ENCODE measurements around the gene SRCIN1.
"Not testable (repeated sequence)": the region's sequence is repeated elsewhere in the genome, so short reads cannot be mapped to it uniquely, and the experiment has no call there.

SRCIN1 gene

DNA sequence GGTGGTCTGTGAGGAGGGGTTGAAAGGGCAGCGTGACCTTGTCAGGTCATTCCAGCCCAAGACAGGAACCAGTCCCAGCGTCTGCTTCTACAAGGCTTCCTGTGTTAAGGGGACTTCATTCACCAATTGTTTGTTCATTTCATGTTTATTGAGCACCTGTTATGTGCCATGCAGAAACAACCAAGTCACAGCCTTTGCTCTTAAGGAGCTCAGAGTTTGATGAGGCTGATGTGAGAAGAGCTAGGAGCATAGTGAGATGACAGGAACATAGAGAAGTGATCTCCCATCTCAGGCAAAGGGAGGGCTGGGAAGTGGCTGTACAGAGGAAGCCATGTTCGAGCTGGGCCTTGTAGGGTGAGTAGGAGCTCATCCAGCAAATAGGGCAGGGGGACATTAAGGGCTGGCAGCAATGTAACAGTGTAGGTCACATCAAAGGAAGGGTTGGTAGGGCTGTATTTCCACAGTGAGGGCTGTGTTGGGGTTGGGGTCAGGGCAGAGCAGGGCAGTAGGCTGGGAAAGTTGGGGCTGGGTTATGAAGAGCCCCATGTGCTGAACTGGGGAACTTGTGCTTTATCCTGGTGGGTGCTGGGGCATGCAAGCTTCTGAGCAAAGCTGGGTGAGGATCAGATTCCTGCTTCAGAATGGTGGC, 97.7 kb downstream of the SRCIN1 start:
- DNase-seq, result no peak

DNA sequence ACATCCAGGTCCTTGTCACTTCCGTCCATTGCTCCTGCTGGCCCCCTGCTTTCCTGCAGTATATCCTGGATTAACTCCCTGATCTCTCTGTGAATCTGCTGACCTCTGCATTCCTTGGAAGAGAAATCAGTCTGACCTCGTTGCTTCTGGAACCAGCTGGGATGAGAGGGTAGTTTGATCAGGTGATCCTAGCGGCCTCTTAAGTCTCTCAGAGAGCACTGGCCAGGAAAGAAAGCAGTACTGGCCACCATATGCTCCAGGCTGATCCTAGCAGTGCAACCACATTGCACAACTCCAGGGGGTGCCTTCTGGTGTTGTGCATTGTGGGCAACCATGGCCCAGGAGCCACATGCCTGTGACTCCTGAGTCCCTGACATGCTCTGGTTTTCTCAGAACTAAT, 98.3 kb downstream of the SRCIN1 start:
- DNase-seq, result no peak

DNA sequence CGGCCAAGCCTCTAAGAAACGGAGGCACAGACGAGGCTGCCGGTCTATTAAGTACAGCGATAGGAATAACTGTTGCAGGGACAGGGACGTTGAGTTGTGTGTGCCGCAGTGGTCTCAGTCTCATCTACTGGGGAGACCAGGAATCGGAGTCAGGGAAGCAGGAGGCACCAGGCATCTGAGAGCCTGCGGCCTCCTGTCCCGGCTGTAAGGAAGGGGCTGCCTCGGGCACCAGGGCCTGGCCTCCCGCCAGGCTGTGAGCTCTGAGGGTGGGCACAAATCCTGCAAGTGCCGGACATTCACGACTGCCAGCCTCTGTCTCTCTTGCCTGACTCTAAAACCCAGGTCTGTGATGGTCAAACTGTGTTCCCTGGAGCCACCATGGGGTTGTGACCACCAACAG, 101.5 kb downstream of the SRCIN1 start:
- DNase-seq, result no peak

DNA sequence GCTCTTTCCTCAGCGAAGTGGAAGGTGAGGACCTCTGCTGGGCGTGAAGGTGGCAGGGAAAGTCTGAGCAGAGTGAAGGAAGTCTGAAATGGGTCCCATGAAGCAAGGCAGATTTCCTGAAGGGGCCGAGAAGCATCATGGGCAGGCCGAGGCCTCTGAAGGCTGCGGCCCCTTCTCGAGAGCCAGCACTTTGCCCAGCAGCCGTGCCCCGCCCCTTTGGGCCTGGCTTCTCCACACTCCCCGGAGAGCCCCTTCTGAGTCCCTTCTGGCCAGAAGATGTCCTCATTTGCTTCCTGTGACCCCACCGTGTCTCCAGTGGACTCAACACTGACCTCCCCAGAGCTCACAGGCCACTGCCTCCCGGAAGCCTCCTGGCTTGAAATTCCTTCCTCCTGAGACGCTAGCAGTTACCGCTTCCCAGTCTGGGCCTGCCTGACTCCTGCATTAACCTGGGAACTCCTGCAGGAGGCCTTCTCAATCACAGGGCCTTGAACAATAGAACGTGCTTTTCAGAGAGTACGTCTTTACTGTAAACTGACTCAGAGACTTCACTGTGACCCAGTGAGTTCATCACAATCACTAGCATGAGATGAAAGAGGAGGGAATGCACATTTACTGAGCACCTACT, 102.4 kb downstream of the SRCIN1 start:
- not testable (repeated sequence) for DNase-seq

DNA sequence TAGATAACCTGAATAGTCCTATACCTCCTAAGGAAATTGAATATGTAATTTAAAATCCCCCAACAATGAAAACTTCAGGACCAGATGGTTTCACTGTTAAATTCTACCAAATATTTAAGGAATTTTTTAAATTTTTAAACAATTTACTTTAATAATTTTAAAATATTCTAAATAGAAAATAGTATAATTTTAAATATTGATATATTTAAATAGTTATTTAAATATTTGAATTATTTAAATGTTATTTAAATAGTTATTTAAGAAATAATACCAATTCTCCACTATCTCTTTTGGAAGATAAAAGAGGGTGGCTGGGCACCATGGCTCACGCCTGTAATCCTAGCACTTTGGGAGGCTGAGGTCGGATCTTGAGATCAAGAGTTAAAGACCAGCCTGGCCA, 104.0 kb downstream of the SRCIN1 start:
- not testable (repeated sequence) for DNase-seq

DNA sequence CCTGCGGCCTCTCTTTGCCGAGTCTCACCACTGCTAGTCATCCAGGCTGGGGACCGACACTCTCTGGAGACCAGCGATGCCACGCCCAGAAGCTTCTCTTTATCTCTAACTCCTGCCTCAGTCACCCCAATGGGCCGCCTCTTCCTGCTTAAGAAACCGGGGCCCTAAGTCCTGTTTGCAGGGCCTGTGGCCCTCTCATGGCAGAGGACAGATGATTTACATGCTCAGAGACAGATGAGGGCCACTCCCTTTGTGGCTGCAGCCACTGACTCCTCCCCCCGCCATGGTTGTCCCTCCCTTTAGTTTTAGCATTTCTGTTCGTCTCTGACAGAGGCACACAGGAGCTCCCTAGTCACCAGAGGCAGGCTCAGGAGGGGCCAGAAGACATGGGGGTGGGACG, 106.5 kb downstream of the SRCIN1 start:
- DNase-seq, result not testable (repeated sequence)

DNA sequence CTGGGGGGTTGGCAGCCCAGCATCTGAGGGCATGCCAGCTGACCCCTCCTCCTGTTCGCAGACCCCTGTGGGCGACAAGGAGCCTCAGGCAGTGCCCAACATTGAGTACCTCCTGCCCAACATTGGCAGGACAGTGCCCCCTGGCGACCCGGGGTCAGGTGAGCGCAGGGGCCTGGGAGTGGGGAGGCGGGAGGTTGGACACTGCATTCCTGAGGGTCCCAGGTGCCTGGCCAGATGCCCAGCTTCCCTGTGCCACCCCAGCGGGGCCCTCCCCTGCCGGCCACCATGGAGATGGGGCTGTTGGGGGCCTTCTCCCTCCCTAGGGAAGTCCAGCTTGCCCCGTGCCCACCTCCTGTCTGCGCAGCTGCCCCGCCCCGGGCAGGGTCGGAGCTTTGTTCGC, 107.4 kb downstream of the SRCIN1 start:
- no peak for DNase-seq

DNA sequence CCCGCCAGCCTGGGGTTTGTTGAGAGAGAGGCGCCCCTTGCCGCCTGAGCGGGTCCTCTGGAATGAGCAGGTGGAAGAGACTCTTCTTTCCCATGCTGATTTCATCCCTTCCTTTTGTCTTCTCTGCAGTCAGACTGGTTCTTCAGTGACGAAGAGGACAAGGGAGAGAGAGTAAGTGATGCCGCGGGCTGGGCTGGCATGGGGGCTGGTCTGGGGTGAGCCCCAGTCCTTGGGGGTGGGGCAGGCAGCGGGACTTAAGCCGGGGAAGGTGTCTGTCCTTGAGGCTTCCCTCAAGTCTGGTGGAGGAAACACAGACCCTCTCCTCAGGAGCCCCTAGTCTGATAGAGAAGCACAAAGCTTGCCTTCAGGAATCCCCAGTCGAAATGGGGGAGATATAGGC, 108.1 kb downstream of the SRCIN1 start:
- DNase-seq, result not testable (repeated sequence)

DNA sequence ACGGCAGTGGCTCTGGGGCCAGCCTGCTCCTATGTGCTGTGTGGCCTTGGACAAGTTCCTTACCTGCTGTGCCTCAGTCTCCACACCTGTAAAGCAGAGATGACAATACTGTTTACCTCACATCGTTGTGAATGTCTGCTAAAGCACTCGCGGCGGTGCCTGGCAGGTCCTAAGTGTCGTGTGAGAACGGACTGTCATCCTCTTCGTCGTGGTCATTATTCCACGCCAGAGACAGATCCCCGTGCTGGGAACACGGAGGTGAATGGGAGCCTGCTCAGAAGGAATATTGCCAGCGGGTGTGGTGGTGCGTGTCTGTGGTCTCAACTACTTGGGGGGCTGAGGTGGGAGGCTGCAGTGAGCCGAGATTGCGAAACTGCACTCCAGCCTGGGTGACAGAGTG, 111.6 kb downstream of the SRCIN1 start:
- DNase-seq, result not testable (repeated sequence)

DNA sequence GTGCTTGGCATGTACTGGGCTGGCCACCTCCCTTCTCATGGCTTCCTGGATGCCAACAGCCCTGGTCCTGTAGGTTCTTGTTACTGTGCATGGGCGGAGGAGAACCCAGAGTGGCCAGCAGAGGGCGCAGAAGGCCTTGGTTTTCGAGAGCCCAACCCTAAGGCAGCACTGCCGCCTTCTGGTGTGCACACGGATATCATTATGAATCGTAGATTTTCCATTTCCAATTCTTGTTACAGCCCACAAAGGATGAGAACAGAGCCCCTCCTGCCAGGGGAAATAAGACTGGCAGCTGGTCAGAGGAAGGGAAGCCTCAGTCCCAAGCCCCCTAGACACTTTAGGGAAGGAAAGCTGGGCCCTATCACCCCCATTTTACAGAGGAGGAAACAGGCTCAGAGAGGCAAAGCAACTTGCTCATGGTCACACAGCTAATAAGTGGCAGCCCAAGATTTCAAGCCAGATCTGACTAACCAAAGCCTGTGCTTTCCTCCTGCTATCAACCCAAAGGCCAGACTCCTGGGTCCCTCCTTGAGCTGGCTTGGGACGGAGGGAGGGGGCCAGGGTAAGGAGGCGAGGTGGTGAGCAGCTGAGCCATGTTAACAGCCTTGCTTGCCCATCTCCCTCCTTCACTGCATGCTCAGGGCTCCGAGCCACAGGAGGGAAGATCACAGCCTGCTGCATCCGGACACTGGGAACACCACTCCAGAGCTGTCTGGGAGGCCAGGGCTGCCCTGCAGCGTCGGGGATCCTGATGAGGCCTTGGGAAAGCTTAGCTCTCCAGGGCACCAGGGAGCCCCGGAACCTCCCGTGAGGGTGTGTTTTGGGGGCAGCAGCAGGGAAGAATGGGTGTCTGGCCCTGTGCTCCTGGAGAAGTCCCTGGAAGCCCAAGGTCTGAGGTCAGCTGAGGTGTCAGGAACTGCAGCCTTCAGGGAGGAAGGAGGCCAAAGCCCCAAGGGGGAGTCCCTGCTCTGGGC, 113.4 kb downstream of the SRCIN1 start:
- not testable (repeated sequence) for DNase-seq

DNA sequence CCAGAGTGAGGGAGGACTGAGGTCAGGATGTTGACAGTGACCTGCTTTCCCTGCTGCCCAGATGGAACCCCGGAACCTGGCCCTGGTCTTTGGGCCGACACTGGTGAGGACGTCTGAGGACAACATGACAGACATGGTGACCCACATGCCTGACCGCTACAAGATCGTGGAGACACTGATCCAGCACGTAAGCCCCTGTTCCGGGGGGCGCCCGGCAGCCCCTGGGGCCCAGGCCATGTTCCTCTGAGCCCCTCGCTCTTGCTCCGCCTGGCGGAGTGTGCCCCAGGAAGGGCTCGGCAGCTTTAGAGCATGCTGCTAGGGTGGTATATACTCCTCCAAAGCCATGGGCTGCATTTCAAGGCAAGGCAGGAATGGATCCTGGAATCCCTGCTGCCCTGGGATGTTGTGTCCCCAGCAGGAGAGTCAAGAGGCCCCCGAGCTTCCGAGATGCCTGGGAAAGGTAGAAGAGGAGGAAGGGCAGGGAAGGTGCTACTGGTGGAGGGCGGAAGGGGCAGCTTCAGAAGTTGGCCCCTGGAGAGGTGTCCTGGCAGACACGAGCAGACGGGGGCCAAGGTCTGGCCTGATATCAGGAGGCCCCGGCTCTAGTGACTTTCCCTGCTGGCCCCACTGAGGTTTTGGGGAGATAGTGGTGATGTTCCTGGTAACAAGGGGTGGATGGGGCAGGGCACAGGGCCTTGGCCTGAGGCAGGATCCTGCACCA, 114.2 kb downstream of the SRCIN1 start:
- not testable (repeated sequence) for DNase-seq

DNA sequence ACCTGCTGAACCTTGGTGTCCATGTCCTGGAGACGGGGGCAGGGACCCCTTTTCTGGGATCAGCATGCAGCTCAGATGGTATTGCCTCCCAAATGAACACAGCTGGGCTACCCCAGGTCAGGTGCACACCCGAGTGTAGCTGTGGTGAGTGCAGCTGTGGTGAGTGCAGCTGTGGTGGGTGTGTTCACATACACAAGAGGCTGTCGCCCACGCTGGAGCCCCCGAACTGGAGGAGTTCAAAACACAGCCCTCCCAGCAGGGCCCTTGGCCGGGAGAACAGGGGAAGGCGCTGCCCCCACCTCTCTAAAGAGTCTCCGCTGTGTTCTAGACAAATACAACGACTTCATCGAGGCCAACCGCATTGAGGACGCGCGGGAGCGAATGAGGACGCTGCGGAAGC, 116.0 kb downstream of the SRCIN1 start:
- not testable (repeated sequence) for DNase-seq

DNA sequence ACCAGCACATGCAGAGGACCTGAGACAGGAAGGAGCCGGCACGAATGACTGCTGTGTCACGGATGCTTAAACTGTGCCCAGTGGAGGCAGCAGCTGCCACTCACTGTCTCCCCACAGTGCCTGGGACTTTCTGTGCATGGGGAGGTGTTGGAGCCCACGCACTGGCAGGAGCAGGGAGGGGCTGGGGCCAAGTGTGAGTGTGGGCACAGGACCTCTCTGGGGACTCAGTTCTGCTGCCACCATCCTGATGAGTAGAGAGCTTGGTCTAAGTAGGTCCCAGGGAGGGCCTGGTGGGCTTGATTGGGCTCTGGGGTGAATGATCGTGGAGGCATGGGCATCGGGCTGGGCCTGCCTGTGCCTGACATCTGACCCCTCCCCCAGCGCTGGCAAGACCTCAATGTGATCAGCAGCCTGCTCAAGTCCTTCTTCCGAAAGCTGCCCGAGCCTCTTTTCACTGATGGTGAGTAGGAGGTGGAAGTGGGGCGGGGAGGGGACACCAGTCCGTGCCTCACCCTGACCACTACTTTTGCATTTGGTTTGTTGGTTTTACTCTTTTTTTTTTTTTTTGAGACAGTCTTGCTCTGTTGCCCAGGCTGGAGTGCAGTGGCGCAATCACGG, 120.0 kb downstream of the SRCIN1 start:
- not testable (repeated sequence) for DNase-seq

DNA sequence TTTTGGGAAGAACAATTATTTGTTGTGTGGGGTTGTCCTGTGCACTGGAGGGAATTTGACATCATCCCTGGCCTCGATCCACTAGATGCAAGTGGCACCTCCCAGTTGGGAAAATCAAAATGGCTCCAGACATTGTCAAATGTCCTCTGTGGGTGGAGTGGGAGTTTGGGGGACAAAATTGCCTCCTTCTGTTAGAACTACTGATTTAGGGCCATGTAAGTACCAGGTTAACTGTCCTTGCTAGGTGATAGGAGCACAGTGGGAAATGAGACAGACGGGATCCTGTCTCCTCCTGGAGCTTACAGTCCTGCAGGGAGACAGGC, 120.6 kb downstream of the SRCIN1 start:
- no peak for DNase-seq

DNA sequence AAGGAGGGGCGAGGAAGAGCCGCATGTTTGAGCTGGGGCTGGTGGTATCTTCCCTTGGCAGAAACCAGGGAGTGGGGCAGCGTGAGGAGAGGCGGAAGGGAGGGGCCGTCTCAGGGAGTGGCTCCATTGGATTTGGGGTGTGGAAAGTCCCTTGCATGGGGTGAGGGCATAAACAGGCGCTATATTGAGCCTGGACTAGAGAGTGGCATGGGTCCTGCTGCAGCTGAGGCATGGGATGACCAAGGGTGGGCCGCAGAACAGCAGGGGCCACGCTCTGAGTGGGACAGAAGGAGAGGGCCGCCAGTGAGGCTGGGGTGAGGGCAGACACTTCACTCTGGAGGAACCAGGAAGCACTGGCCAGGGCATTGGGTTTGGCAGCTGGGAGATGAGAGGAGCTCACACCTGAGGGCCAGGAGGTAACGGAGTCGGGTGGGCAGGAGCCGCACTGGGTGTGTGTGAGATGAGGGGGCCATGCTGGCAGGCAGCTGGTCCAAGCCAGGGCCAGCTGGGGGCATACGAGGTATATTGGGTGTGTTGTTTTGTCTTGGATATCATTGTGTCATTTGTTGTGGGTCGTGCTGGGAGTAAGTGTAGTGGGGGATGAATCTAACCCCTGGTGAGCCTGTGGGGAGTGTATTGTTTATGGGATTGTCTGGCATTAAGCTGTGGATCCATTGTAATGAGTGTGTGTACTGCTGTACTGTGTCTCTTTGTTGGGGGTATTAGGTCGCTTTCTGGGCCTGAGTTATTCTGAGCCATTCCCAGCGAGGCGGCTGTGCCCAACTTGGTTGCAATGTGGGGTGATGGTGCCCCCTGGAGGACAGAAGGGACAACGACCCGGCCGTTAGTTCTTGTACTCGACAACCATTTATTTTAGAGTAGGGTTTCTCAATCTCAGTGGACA, 121.3 kb downstream of the SRCIN1 start:
- DNase-seq, result peak; percentile 51

DNA sequence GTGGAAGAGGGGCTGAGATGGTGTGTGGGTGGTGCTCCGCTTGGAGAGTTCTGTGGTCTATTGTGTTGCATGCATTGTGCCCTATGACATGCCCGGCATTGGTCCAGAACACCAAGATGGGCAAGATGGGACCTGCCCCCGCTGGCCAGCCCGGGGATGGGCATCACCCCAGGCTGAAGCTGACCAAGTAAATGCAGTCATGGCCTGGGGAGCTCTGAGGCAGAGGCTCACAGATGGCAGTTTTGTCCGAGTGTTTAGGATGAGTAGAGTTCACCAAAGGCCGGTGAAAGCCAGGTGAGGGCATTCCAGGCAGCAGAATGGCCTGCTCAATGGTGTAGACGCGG, 123.1 kb downstream of the SRCIN1 start:
- DNase-seq, result not testable (repeated sequence)

DNA sequence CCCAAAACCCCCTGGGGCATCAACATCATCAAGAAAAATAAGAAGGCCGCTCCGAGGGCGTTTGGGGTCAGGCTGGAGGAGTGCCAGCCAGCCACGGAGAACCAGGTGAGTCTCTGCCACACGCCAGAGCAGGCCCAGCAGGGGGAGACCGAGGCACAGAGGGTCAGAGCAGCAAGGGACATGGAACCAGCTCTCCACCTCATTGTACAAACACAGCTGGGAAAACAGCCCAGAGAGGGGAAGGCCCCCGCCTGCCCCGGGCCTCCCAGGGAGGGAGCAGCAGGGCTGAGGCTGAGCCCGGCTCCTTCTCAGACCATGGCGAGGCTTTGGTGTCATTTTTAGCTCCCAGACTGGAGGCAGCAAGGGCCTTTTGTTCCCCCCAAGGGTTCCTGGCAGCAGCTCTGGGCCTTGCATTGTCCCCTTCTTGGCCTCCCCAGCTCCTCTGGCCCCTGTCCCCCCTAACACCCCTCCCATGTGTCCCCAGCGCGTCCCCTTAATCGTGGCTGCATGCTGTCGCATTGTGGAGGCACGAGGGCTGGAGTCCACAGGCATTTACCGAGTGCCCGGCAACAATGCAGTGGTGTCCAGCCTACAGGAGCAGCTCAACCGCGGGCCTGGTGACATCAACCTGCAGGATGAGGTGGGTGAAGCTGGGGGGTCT, 123.6 kb downstream of the SRCIN1 start:
- DNase-seq, result not testable (repeated sequence)

All from right kidney (tissue), 1 donor.